HUES6 (cell line): ENCODE results near the gene SBSN.

Experiments used
- H3K27ac ChIP-seq: 2 replicates; pipeline ENCODE4 v1.7.0; 2013; ENCODE audit warnings: low read depth, mild to moderate bottlenecking, low read length, inconsistent platforms
- H3K27me3 ChIP-seq: 2 replicates; pipeline ENCODE4 v1.6.1; 2013; ENCODE audit warnings: low read length; ENCODE audit not compliant: control insufficient read depth, insufficient read depth
- H3K36me3 ChIP-seq: 2 replicates; pipeline ENCODE4 v1.6.1; 2013; ENCODE audit warnings: low read length; ENCODE audit not compliant: control insufficient read depth, insufficient read depth
- H3K4me1 ChIP-seq: 2 replicates; pipeline ENCODE4 v1.6.1; 2013; ENCODE audit warnings: low read length; ENCODE audit not compliant: control insufficient read depth, insufficient read depth
- H3K4me3 ChIP-seq: 2 replicates; pipeline ENCODE4 v1.5.1; 2013; ENCODE audit warnings: low read depth, low read length
- H3K9ac ChIP-seq: one replicate; pipeline ENCODE4 v1.6.1; 2013; ENCODE audit warnings: mild to moderate bottlenecking, low read length
- H3K9me3 ChIP-seq: 2 replicates; pipeline ENCODE4 v1.6.1; 2013; ENCODE audit warnings: low read depth, low read length; ENCODE audit not compliant: control insufficient read depth, insufficient read depth

SBSN gene

DNA sequence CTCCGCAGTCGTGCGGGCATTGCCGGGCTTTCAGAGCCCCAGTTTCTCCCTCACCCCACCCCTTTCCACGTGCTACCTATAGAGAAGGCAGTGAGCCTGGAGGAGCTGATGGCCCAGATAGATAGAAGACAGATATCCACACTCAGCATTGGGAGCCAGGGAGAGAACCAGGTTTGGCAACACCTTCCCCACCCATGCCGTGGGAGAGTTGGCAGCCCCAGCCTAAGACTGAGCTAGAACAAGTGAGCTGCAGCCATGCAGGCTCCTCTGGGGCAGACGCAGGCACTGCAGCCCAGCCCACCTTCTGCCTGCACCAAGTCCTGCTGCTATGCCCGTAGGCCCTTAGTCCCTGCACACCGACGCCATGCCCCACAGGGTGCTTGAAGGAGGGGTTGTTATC, 27.5 kb downstream of the SBSN start:
- Histone ChIP-seq H3K27ac (no peak overlapping the region), H3K9me3 (no peaks in the 10 kb centered on the region), H3K4me1 (peaks cover 10% of the 10 kb centered on the region), H3K9ac (no peak overlapping the region), H3K4me3 (no peak overlapping the region), H3K27me3 (no peaks in the 10 kb centered on the region), H3K36me3 (peaks cover 81% of the 10 kb centered on the region)

- H3K36me3 ChIP-seq = peaks cover 67% of the 10 kb centered on the region
Observed at GRCh38 chr19:35498984-35499527, 29.1 kb downstream of the SBSN start.

DNA sequence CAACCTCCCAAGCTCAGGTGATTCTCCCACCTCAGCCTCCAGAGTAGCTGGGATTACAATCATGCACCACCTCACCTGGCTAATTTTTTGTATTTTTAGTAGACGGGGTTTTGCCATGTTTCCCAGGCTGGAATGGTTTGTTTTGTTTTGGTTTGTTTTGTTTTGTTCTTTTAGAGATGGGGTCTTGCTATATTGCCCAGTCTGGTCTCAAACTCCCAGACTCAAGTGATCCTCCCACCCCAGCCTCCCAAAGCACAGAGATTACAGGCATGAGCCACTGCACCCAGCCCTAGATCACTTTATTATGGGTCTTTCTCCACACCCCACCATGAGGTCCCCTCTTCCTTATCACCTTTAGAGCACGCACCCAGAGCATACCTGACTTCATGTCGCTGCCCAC, 29.9 kb downstream of the SBSN start:
- Histone ChIP-seq H3K4me3 (no peak overlapping the region), H3K27ac (no peak overlapping the region), H3K27me3 (no peaks in the 10 kb centered on the region), H3K36me3 (peaks cover 61% of the 10 kb centered on the region), H3K9ac (no peak overlapping the region), H3K4me1 (peaks cover 14% of the 10 kb centered on the region), H3K9me3 (no peaks in the 10 kb centered on the region)

More at GRCh38 chr19:35498984-35499527, 29.1 kb downstream of the SBSN start:
- Histone ChIP-seq H3K27ac (no peak overlapping the region), H3K9ac (no peak overlapping the region), H3K4me3 (no peak overlapping the region), H3K4me1 (peaks cover 14% of the 10 kb centered on the region), H3K9me3 (no peaks in the 10 kb centered on the region), H3K27me3 (no peaks in the 10 kb centered on the region)

- H3K36me3 ChIP-seq = peaks cover 53% of the 10 kb centered on the region
- H3K9me3 ChIP-seq = no peaks in the 10 kb centered on the region
- H3K9ac ChIP-seq = no peak overlapping the region
- H3K27ac ChIP-seq = no peak overlapping the region
- peaks cover 14% of the 10 kb centered on the region for H3K4me1 ChIP-seq
- no peaks in the 10 kb centered on the region for H3K27me3 ChIP-seq
- H3K4me3 ChIP-seq = no peak overlapping the region
Observed at GRCh38 chr19:35497406-35497805, 30.7 kb downstream of the SBSN start.

DNA sequence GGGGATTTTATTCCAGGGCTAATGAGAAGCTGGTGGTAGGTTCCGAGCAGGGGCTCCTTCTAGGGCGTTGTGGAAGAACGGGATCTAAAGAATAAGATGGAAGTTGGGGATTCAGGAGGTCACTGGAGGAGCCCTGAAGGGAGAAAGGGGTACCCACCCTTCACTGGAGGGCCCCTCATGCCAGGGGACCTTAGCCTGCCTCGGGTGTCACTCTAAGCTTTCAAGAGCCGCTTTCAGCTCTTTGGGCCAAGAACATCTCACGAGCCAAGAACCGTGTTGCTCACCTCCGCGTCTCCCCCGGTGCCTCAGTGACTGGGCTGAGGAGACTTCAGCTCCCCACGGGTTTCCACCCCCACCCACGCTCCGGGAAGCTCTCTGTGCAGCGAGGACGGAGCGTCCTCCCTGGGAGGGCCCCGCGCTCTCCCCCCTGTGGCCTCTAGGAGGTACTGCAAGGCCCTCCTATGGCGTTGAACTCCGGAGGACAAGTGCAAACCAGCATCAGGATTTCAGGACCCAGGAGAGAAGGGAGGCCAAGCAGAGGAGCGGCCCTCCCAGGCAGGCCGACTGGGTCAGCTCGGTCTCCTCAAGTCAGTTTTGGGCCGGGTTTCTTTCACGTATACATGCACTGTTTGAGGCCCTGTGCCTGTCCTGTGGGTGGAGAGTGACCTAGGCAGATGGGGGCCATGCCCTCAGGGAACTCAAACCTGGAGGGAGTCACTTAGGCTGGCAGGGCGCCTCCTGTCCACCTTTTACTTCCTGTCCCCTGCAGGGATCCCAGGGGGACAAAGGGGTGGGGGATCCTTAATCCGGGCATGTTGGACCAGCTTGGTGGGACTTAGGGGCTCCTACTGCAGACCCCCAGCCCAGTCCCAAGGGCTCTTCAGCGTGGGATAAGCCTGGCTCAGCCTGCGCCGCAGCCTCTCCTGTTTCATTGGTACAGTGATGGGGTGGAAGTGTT, 32.7 kb downstream of the SBSN start:
- H3K4me1 ChIP-seq = peaks cover 10% of the 10 kb centered on the region
- peak overlapping the region; percentile 28; the same call in 1 of the 2 replicates for H3K4me3 ChIP-seq
- H3K9ac ChIP-seq = no peak overlapping the region
- no peak overlapping the region for H3K27ac ChIP-seq
- H3K9me3 ChIP-seq = no peaks in the 10 kb centered on the region
- peaks cover 34% of the 10 kb centered on the region for H3K36me3 ChIP-seq
- 0 out of 2 replicates have a peak, but pooled peaks cover 2% of the 10 kb centered on the region for H3K27me3 ChIP-seq

DNA sequence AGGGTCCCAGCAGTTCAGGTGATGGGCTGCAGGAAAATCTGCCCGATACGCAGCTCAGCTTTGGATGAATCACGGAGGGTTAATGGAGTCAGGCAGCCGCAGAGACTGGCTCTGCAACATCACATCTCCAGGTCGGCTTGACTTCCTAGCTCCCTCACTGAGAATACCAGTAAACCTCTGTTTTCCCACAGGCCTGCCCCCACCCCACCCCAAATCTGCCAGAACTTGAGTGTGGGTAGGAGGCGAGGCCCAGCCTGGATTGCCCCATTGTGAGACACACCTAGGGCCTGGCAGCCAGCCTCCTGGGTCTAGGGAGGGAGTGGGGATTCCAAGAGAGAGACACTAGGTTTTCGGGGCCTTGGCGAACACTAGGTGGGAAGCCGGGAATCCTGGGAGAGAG, 34.1 kb downstream of the SBSN start:
- Histone ChIP-seq H3K4me3 (no peak overlapping the region), H3K9ac (no peak overlapping the region), H3K4me1 (peaks cover 10% of the 10 kb centered on the region), H3K9me3 (no peaks in the 10 kb centered on the region), H3K27ac (no peak overlapping the region), H3K27me3 (0 out of 2 replicates have a peak, but pooled peaks cover 2% of the 10 kb centered on the region), H3K36me3 (peaks cover 20% of the 10 kb centered on the region)

DNA sequence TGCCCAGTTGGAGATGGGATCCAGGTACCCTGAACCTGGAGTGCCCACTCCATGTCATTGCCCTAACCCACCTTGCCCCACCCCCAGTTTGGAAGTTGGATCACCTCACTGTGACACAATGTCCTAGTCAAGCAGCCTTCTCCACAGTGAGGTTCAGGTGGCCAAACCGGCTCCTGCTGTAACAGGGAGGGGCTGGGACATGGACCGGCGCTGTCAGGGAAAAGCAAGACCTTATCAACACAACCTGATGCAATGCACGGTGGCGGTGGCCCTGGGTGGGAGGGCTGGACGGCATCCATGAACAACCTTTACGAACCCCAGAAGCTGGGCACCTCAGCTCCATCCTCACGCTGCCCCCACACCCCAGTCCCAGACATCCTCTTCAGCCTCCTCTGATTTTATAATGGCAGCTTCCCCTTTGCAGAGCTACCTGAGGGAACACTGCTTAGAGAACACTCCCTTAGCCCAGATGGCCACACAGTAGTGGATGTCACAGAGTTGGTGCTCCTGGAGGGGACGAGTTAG, 36.2 kb downstream of the SBSN start:
- Histone ChIP-seq H3K36me3 (peaks cover 1% of the 10 kb centered on the region; the same call in 1 of the 2 replicates), H3K27me3 (0 out of 2 replicates have a peak, but pooled peaks cover 5% of the 10 kb centered on the region), H3K4me1 (peaks cover 10% of the 10 kb centered on the region), H3K9me3 (no peaks in the 10 kb centered on the region), H3K27ac (no peak overlapping the region), H3K4me3 (no peak overlapping the region), H3K9ac (no peak overlapping the region)

GRCh38 chr19:35490364-35490763, 37.7 kb downstream of the SBSN start, which contains the start of gene KRTDAP:
Gene KRTDAP (minus strand): TSS chr19:35490464. CDS start chr19:35490442, 22 bp downstream.
- H3K4me1 ChIP-seq = 0 out of 2 replicates have a peak, but pooled peaks cover 3% of the 10 kb centered on the region
- H3K9me3 ChIP-seq = no peaks in the 10 kb centered on the region
- H3K27ac ChIP-seq = no peak within 1 kb of the TSS
- no peak within 1 kb of the TSS for H3K4me3 ChIP-seq
- H3K9ac ChIP-seq = no peak within 1 kb of the TSS
- H3K36me3 ChIP-seq = no peaks in the 10 kb centered on the region
- peaks cover 5% of the 10 kb centered on the region; the same call in 1 of the 2 replicates for H3K27me3 ChIP-seq

- Histone ChIP-seq H3K9me3 (no peaks in the 10 kb centered on the region), H3K9ac (no peak overlapping the region), H3K27me3 (peaks cover 5% of the 10 kb centered on the region; the same call in 1 of the 2 replicates), H3K36me3 (no peaks in the 10 kb centered on the region), H3K4me3 (no peak overlapping the region), H3K4me1 (no peaks in the 10 kb centered on the region), H3K27ac (no peak overlapping the region)
Observed at GRCh38 chr19:35488677-35489076, 39.4 kb downstream of the SBSN start.

DNA sequence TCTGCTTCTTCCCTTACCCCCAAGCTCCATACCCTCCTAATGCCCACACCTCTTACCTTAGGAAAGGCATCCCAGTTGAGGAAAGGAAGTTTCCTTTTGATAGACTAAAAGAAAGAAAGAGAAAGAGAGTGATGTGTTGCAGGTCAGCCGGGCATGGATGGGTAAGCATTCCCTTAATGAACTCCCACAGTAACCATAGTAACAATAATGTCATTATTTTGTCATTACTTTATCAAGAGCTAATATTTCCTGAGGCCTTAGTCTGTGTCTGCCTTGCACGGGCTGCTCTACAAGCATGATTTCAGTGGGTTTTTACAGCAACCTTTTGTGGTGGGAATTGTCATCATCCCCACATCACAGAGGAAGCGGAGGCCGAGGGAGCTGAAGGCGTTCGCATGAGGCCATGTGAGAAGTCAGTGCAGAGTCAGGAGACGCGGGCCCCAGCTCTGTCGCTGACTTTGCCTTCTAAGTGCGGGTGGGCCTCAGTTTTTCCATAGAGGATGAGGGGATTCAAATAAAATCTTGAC, 40.4 kb downstream of the SBSN start:
- H3K4me1 ChIP-seq = no peaks in the 10 kb centered on the region
- H3K27ac ChIP-seq = no peak overlapping the region
- no peaks in the 10 kb centered on the region for H3K36me3 ChIP-seq
- H3K4me3 ChIP-seq = no peak overlapping the region
- H3K9ac ChIP-seq = no peak overlapping the region
- H3K9me3 ChIP-seq = no peaks in the 10 kb centered on the region
- H3K27me3 ChIP-seq = peaks cover 5% of the 10 kb centered on the region; the same call in 1 of the 2 replicates
